IMR-90 (cell line): ENCODE results near the gene SCFD2.
"Not testable (repeated sequence)": the region's sequence is repeated elsewhere in the genome, so short reads cannot be mapped to it uniquely, and the experiment has no call there.

ENCODE experiments used
- CTCF ChIP-seq: conservative IDR thresholded peaks from 2 replicates; pipeline ENCODE4 v1.5.1; 2012; ENCODE audit warnings: mild to moderate bottlenecking, low read depth, low read length, improper control_type of control experiment
- MXI1 ChIP-seq: IDR thresholded peaks from 2 replicates; pipeline ENCODE4 v1.6.1; 2012; ENCODE audit warnings: low read depth, mild to moderate bottlenecking, low read length, moderate library complexity, borderline replicate concordance
- POLR2A ChIP-seq: IDR thresholded peaks from 2 replicates; pipeline ENCODE4 v1.6.1; 2012; ENCODE audit warnings: mild to moderate bottlenecking, low read depth, low read length
- RAD21 ChIP-seq: IDR thresholded peaks from 2 replicates; pipeline ENCODE4 v1.6.1; 2012; ENCODE audit warnings: low read length, improper control_type of control experiment
- RFX5 ChIP-seq: IDR thresholded peaks from 2 replicates; pipeline ENCODE4 v1.8.0; 2012; ENCODE audit warnings: low read depth, mild to moderate bottlenecking, low read length, moderate library complexity
- USF2 ChIP-seq: fragments of 150-350 bp; IDR thresholded peaks from 2 replicates; pipeline ENCODE4 v1.6.1; 2017; ENCODE audit warnings: mild to moderate bottlenecking, antibody characterized with exemption, low read length, low read depth

- not testable (repeated sequence) for TF ChIP-seq CTCF, POLR2A, RFX5, USF2, RAD21, MXI1
Measured at GRCh38 chr4:53409479-53409878, 43.6 kb upstream of the SCFD2 start.
